ENCODE measurements around the gene IMPA2.

- no peak for TF ChIP-seq POLR2AphosphoS5 (IDR thresholded peaks at IDR 0.05; ENCODE audit: low read depth, low read length)
- TF ChIP-seq CTCF (IDR thresholded peaks at IDR 0.05): no peak
Observed at GRCh38 chr18:12009581-12010140, 28.4 kb downstream of the IMPA2 start.
